Thoracic aorta (tissue), 2 donors: ENCODE results near the gene LRP1-AS. TPM values are rescaled to one million over a fixed set of nuclear protein-coding genes. Genes with fewer than 3 reads are reported as not detected.
A peak's percentile ranks its signal among the peaks of the same experiment; 100 is the strongest.

Experiments
- ATAC-seq: fragments of 150-250 bp; one replicate; pipeline ENCODE4 v1.8.0; 2017; ENCODE audit warnings: low read depth; ENCODE audit not compliant: insufficient number of reproducible peaks, low FRiP score
- DNase-seq: peaks from one replicate; pipeline ENCODE4 v3.0.0-alpha.2; 2020; ENCODE audit warnings: low spot score
- H3K27ac ChIP-seq, 2 donors: fragments of 200-600 bp; sonication (generic); 1 replicate in 1 of 2; 2 replicates in 1 of 2; pipeline ENCODE4 v1.5.1; 2016; ENCODE audit warnings: mild to moderate bottlenecking in 2 of 2, moderate library complexity in 2 of 2
- H3K27me3 ChIP-seq: fragments of 200-600 bp; sonication (generic); replicated peaks from 2 replicates; pipeline ENCODE4 v1.6.0; 2016; ENCODE audit warnings: mild to moderate bottlenecking; ENCODE audit not compliant: insufficient read depth
- H3K36me3 ChIP-seq: fragments of 200-600 bp; sonication (generic); one replicate; pipeline ENCODE4 v1.5.1; 2016
- H3K4me1 ChIP-seq, 2 donors: fragments of 200-600 bp; sonication (generic); 1 replicate in 1 of 2; 2 replicates in 1 of 2; pipeline versions ENCODE4 v1.5.1 to v1.6.0; 2016; ENCODE audit warnings: low read depth in 2 of 2, mild to moderate bottlenecking in 1 of 2; ENCODE audit not compliant: control insufficient read depth in 1 of 2
- H3K4me3 ChIP-seq: fragments of 200-600 bp; sonication (generic); 2 replicates; pipeline ENCODE4 v1.5.1; 2016; ENCODE audit warnings: mild to moderate bottlenecking
- H3K9me3 ChIP-seq: fragments of 200-600 bp; sonication (generic); 2 replicates; pipeline ENCODE4 v1.5.1; 2016
- CTCF ChIP-seq: fragments of 200-600 bp; sonication (generic); IDR thresholded peaks from one replicate; pipeline ENCODE4 v1.5.1; 2019; ENCODE audit warnings: antibody characterized with exemption
- total RNA-seq, 2 donors: library from RNA; depleted of rRNA; stranded (reverse); fragments of >200 nt; gene quantifications; one replicate each; pipeline versions ENCODE4 v1.1.0 to v1.2.3, GENCODE V29; 2016

LRP1-AS gene
- total RNA-seq, 2 donors from 2014 or later = not detected

GRCh38 chr12:57179331-57180086 lies 32.1 kb upstream of the LRP1-AS start:
- no peak overlapping the region for H3K27ac ChIP-seq
- peaks cover 0 to 13% of the 10 kb centered on the region in 2 donors for H3K4me1 ChIP-seq
- H3K36me3 ChIP-seq = peaks cover 75% of the 10 kb centered on the region
- ATAC-seq (no peak), DNase-seq (no peak)
- no peaks in the 10 kb centered on the region for H3K9me3 ChIP-seq
- H3K27me3 ChIP-seq = no peaks in the 10 kb centered on the region
- no peak for TF ChIP-seq CTCF
- H3K4me3 ChIP-seq = no peak overlapping the region

- Histone ChIP-seq H3K4me1 (peaks cover 0 to 14% of the 10 kb centered on the region in 2 donors), H3K4me3 (no peak overlapping the region), H3K27ac (no peak overlapping the region), H3K9me3 (no peaks in the 10 kb centered on the region), H3K27me3 (no peaks in the 10 kb centered on the region), H3K36me3 (peaks cover 75% of the 10 kb centered on the region)
- ATAC-seq (no peak), DNase-seq (no peak)
- TF ChIP-seq CTCF = no peak
Measured at GRCh38 chr12:57178213-57178612, 30.8 kb upstream of the LRP1-AS start.

GRCh38 chr12:57177354-57177753 lies 29.9 kb upstream of the LRP1-AS start:
- H3K36me3 ChIP-seq = peaks cover 82% of the 10 kb centered on the region
- DNase-seq (no peak), ATAC-seq (no peak)
- H3K4me1 ChIP-seq = peaks cover 0 to 14% of the 10 kb centered on the region in 2 donors
- H3K27ac ChIP-seq = peak overlapping the region in 1 of 2 donors; percentile 27
- H3K27me3 ChIP-seq = no peaks in the 10 kb centered on the region
- no peak for TF ChIP-seq CTCF
- no peak overlapping the region for H3K4me3 ChIP-seq
- no peaks in the 10 kb centered on the region for H3K9me3 ChIP-seq

GRCh38 chr12:57176846-57177245 lies 29.4 kb upstream of the LRP1-AS start:
- peaks cover 0 to 15% of the 10 kb centered on the region in 2 donors for H3K4me1 ChIP-seq
- DNase-seq (no peak), ATAC-seq (no peak)
- H3K4me3 ChIP-seq = no peak overlapping the region
- peak overlapping the region in 1 of 2 donors; percentile 27 for H3K27ac ChIP-seq
- TF ChIP-seq CTCF = no peak
- H3K36me3 ChIP-seq = peaks cover 82% of the 10 kb centered on the region
- no peaks in the 10 kb centered on the region for H3K27me3 ChIP-seq
- H3K9me3 ChIP-seq = no peaks in the 10 kb centered on the region

- TF ChIP-seq CTCF = no peak
- Histone ChIP-seq H3K4me1 (peaks cover 0 to 23% of the 10 kb centered on the region in 2 donors), H3K4me3 (no peak overlapping the region), H3K27me3 (no peaks in the 10 kb centered on the region), H3K27ac (no peak overlapping the region), H3K9me3 (no peaks in the 10 kb centered on the region), H3K36me3 (peaks cover 79% of the 10 kb centered on the region)
- DNase-seq (no peak), ATAC-seq (no peak)
Measured at GRCh38 chr12:57176139-57176477, 28.7 kb upstream of the LRP1-AS start.
